Gastroesophageal sphincter (tissue), 4 donors: ENCODE data around the gene FAM216B. TPM values are rescaled to one million over a fixed set of nuclear protein-coding genes. Genes with fewer than 3 reads are reported as not detected.

ENCODE experiments used
- ATAC-seq: fragments of 150-250 bp; one replicate; pipeline ENCODE4 v1.9.1; 2016; ENCODE audit warnings: mild to moderate bottlenecking, moderate library complexity
- H3K27ac ChIP-seq, 4 donors: fragments of 200-600 bp; sonication (generic) in 3 of 4; 1 replicate in 3 of 4; 2 replicates in 1 of 4; pipeline ENCODE4 v1.5.1; 2016 to 2019
- H3K27me3 ChIP-seq: fragments of 200-600 bp; sonication (generic); one replicate; pipeline ENCODE4 v1.5.1; 2019
- H3K36me3 ChIP-seq, 2 donors: fragments of 200-600 bp; sonication (generic); one replicate each; pipeline ENCODE4 v1.5.1; 2019; ENCODE audit warnings: control low read depth in 1 of 2
- H3K4me1 ChIP-seq, 3 donors: fragments of 200-600 bp; sonication (generic); 1 replicate in 2 of 3; 2 replicates in 1 of 3; pipeline ENCODE4 v1.5.1; 2016 to 2019; ENCODE audit warnings: control low read depth in 2 of 3
- H3K4me3 ChIP-seq, 2 donors: fragments of 200-600 bp; sonication (generic); one replicate each; pipeline ENCODE4 v1.5.1; 2019; ENCODE audit warnings: mild to moderate bottlenecking in 1 of 2, moderate library complexity in 1 of 2
- H3K9me3 ChIP-seq, 3 donors: fragments of 200-600 bp; sonication (generic); one replicate each; pipeline ENCODE4 v1.5.1; 2017 to 2019; ENCODE audit warnings: control low read depth in 2 of 3
- EP300 ChIP-seq: sonication (generic); formaldehyde crosslinking; IDR thresholded peaks from one replicate; pipeline ENCODE4 v1.6.1; 2017; ENCODE audit warnings: antibody characterized with exemption, mild to moderate bottlenecking
- POLR2A ChIP-seq, 2 donors: fragments of 450-650 bp; IDR thresholded peaks; one replicate each; pipeline ENCODE4 v1.6.1; 2017; ENCODE audit warnings: antibody characterized with exemption in 2 of 2, mild to moderate bottlenecking in 2 of 2, moderate library complexity in 1 of 2
- POLR2AphosphoS5 ChIP-seq: sonication (generic); formaldehyde crosslinking; IDR thresholded peaks from one replicate; pipeline ENCODE4 v1.6.1; 2017; ENCODE audit warnings: antibody characterized with exemption
- WGBS, 2 donors: methylation state at CpG; one replicate each; pipeline ENCODE4 v1.1.5; 2018; ENCODE audit warnings: low coverage in 1 of 2; 5-methylcytosine and 5-hydroxymethylcytosine counted together
- total RNA-seq, 4 donors: library from RNA; depleted of rRNA; stranded (reverse); fragments of >200 nt; gene quantifications; one replicate each; pipeline ENCODE4 v1.1.0, GENCODE V29; 2016
- TF ChIP-seq, protein P1 (sequence below), 4 experiments: fragments of 200-600 bp in 2 of 4; fragments of 450-650 bp in 2 of 4; sonication (generic) in 1 of 4; IDR thresholded peaks; one replicate each; pipeline ENCODE4 v1.5.1; 2017 to 2019; ENCODE audit warnings: antibody characterized with exemption in 4 of 4, mild to moderate bottlenecking in 2 of 4, moderate library complexity in 2 of 4

Gene FAM216B
- not detected for total RNA-seq

DNA sequence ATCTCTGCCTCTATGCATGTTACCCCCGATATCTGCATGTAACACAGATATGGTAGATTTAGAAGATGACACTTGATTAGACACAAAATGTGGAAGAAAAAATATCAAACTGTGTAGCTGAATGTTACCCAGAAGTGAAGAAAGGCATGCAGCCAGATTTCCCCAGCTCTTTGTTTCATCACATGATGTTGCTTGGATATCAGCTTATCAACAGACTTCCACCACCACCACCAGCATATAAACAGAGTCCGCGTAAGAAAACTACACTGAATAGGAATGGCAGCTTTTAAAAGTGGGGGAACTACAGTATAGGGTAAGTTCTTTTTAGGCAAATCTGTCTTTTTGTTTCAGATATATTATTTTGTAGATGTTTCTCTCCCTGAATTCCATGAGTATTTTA, at the start of gene FAM216B:
FAM216B (plus strand) TSS at position 233 of the 400 bp plus-strand sequence. CDS start 2,484 bp downstream, outside the sequence.
- H3K27ac ChIP-seq = no peak within 1 kb of the TSS
- no peaks in the 10 kb centered on the region for H3K36me3 ChIP-seq
- no peaks in the 10 kb centered on the region for H3K27me3 ChIP-seq
- no peak within 1 kb of the TSS for H3K4me3 ChIP-seq
- H3K4me1 ChIP-seq = peaks cover 0 to 1% (median 0%) of the 10 kb centered on the region in 3 donors
- no peaks in the 10 kb centered on the region for H3K9me3 ChIP-seq
- TF ChIP-seq POLR2A (IDR thresholded peaks at IDR 0.05) (no peak), EP300 (no peak), POLR2AphosphoS5 (no peak)
- TF ChIP-seq, protein P1, sequence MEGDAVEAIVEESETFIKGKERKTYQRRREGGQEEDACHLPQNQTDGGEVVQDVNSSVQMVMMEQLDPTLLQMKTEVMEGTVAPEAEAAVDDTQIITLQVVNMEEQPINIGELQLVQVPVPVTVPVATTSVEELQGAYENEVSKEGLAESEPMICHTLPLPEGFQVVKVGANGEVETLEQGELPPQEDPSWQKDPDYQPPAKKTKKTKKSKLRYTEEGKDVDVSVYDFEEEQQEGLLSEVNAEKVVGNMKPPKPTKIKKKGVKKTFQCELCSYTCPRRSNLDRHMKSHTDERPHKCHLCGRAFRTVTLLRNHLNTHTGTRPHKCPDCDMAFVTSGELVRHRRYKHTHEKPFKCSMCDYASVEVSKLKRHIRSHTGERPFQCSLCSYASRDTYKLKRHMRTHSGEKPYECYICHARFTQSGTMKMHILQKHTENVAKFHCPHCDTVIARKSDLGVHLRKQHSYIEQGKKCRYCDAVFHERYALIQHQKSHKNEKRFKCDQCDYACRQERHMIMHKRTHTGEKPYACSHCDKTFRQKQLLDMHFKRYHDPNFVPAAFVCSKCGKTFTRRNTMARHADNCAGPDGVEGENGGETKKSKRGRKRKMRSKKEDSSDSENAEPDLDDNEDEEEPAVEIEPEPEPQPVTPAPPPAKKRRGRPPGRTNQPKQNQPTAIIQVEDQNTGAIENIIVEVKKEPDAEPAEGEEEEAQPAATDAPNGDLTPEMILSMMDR (IDR thresholded peaks at IDR 0.05) = no peak
- ATAC-seq = no peak
- WGBS, 2 donors = 40% methylated on average over 3 of the region's 3 CpGs

DNA sequence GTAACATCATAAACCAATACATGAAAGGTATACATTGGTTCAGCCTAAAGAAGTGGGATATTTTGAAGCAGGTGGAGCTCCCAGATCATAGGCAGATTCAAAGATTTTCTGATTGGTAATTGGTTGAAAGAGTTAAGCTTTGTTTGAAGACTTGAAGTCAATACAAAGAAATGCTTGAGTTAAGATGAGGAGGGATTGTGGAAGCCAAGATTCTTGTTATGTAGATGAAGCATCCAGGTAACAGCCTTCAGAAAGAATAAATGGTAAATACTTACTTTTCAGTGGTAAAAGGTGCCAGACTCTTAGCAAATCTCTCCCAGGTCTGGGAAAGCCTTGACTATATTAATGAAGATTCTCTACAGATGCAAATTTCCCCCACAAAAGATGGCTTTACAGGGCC, 49.3 kb upstream of the FAM216B start:
- Histone ChIP-seq H3K27ac (no peak overlapping the region), H3K27me3 (no peaks in the 10 kb centered on the region), H3K4me1 (no peaks in the 10 kb centered on the region), H3K36me3 (no peaks in the 10 kb centered on the region), H3K9me3 (no peaks in the 10 kb centered on the region), H3K4me3 (no peak overlapping the region)
- TF ChIP-seq EP300 (no peak), POLR2AphosphoS5 (no peak), POLR2A (IDR thresholded peaks at IDR 0.05) (no peak)
- ATAC-seq = no peak

DNA sequence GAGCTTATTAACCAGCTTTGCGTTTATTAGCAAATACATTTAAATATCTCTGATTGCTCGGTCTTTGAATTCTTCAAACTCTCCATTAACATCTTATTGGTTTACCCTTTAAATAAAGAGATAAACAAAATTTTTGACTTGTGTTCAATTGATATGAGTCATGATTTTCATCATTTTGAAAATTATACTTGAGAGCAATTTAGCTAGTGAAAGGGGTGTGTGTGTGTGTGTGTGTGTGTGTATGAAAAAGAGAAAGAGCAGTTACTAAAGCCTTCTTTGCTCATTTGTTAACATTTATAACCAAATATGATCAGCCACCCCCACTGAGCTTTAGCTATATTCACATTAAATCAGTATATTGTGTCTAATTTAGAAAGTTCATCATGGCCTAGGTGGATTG, 48.3 kb upstream of the FAM216B start:
- Histone ChIP-seq H3K27me3 (no peaks in the 10 kb centered on the region), H3K4me1 (no peaks in the 10 kb centered on the region), H3K9me3 (no peaks in the 10 kb centered on the region), H3K36me3 (no peaks in the 10 kb centered on the region), H3K27ac (no peak overlapping the region), H3K4me3 (no peak overlapping the region)
- WGBS, 2 donors = 86 to 100% methylated on average over 2 of the region's 2 CpGs
- no peak for ATAC-seq
- TF ChIP-seq POLR2AphosphoS5 (no peak), POLR2A (IDR thresholded peaks at IDR 0.05) (no peak), EP300 (no peak)
- TF ChIP-seq, protein P1 (IDR thresholded peaks at IDR 0.05) = no peak

DNA sequence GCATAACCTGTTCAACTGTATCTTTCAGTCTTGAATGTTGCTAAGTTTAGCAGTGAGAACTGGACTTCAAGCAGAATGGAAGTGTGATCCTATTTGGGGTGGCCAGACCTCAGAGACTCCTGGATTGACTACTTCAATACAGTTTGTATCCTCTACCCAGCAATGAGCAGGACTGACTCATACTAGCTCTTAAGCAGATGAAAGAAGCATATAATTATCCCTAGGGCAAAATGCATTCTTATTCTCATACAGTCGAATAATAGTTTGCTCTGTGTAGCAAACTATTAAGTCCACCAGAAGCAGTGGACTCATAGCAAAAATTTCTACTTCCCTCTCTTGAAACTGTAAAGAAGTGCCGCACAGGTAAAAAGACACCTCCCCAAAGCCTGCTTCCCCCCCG, 46.4 kb upstream of the FAM216B start:
- no peaks in the 10 kb centered on the region for H3K9me3 ChIP-seq
- H3K27ac ChIP-seq = no peak overlapping the region
- ATAC-seq = no peak
- WGBS, 2 donors = 76 to 81% methylated on average over 2 to 3 of the region's 3 CpGs
- H3K36me3 ChIP-seq = no peaks in the 10 kb centered on the region
- H3K4me1 ChIP-seq = no peaks in the 10 kb centered on the region
- no peak overlapping the region for H3K4me3 ChIP-seq
- TF ChIP-seq POLR2AphosphoS5 = no peak
- TF ChIP-seq POLR2A (IDR thresholded peaks at IDR 0.05) = no peak
- TF ChIP-seq, protein P1 (IDR thresholded peaks at IDR 0.05) = no peak
- no peak for TF ChIP-seq EP300
- H3K27me3 ChIP-seq = no peaks in the 10 kb centered on the region

DNA sequence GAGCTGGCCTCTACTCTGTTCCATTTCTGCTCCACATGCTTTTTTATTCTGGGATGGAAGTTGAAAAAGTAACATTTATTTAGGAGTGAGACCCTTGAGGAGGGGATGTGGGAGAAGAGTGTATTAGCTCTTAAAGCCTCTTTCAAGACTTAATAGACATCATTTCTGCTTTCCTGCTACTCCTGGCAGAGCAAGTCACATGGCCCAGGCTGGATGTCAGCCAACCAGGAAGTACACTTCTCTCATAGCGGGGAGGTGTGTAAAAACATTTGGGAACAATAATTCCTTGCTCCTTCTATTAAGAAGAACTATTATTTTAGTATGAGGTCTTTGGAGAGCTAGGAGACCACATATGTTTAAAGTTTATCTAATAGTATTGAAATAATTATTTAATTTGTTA, 40.6 kb upstream of the FAM216B start:
- 14 to 33% methylated on average over 1 of the region's 1 CpG for WGBS, 2 donors
- Histone ChIP-seq H3K27ac (no peak overlapping the region), H3K9me3 (no peaks in the 10 kb centered on the region), H3K36me3 (no peaks in the 10 kb centered on the region), H3K27me3 (no peaks in the 10 kb centered on the region), H3K4me1 (no peaks in the 10 kb centered on the region), H3K4me3 (no peak overlapping the region)
- ATAC-seq = no peak
- TF ChIP-seq POLR2AphosphoS5 (no peak), POLR2A (IDR thresholded peaks at IDR 0.05) (no peak), EP300 (no peak)
- TF ChIP-seq, protein P1 (IDR thresholded peaks at IDR 0.05) = no peak
